GM18951 (cell line): ENCODE measurements around the gene FCN1.

Experiments
- POLR2A ChIP-seq: IDR thresholded peaks from 4 replicates; pipeline ENCODE4 v1.6.1; 2011; ENCODE audit warnings: mild to moderate bottlenecking; ENCODE audit not compliant: insufficient read length, insufficient read depth; ENCODE audit errors: extremely low read depth
- in situ Hi-C: fragments of 300-500 bp; cut with MboI; formaldehyde crosslinking; loops from one replicate; pipeline ENCODE4 v1.12.0; 2022; ENCODE audit warnings: low sequenced_read_pairs, mixed read lengths, inconsistent platforms; ENCODE audit not compliant: unreplicated experiment

The FCN1 gene

GRCh38 chr9:134917431-134918373 is at the start of gene FCN1:
TSS of gene FCN1 (minus strand) at chr9:134917912. CDS start at chr9:134917871, 41 bp downstream.
- in situ Hi-C loops, result no loop called here

GRCh38 chr9:134966697-134967546 is 49.2 kb upstream of the FCN1 start:
- in situ Hi-C loops, result no loop called here
- no peak for TF ChIP-seq POLR2A

More at GRCh38 chr9:134917431-134918373, at the start of gene FCN1:
- no peak for TF ChIP-seq POLR2A

- in situ Hi-C loops, result no loop called here
- TF ChIP-seq POLR2A, result no peak
These were observed 48.6 kb upstream of the FCN1 start for GRCh38 chr9:134966270-134966669.

GRCh38 chr9:134965851-134966250 is 48.1 kb upstream of the FCN1 start:
- TF ChIP-seq POLR2A, result no peak
- in situ Hi-C loops, result no loop called here

GRCh38 chr9:134965411-134965810 is 47.7 kb upstream of the FCN1 start:
- no peak for TF ChIP-seq POLR2A
- in situ Hi-C loops, result no loop called here

- in situ Hi-C loops, result no loop called here
These were observed 46.8 kb upstream of the FCN1 start for GRCh38 chr9:134964271-134965055.

GRCh38 chr9:134963546-134963945 is 45.8 kb upstream of the FCN1 start:
- TF ChIP-seq POLR2A, result no peak
- in situ Hi-C loops, result no loop called here

More at GRCh38 chr9:134964271-134965055, 46.8 kb upstream of the FCN1 start:
- TF ChIP-seq POLR2A, result no peak

GRCh38 chr9:134962973-134963364 is 45.3 kb upstream of the FCN1 start:
- no peak for TF ChIP-seq POLR2A
- in situ Hi-C loops, result no loop called here

GRCh38 chr9:134962065-134962972 is 44.6 kb upstream of the FCN1 start:
- in situ Hi-C loops, result no loop called here
- TF ChIP-seq POLR2A, result no peak

- in situ Hi-C loops, result no loop called here
- TF ChIP-seq POLR2A, result no peak
These were observed 43.8 kb upstream of the FCN1 start for GRCh38 chr9:134961331-134962064.

GRCh38 chr9:134960701-134961181 is 43.0 kb upstream of the FCN1 start:
- in situ Hi-C loops, result no loop called here
- TF ChIP-seq POLR2A, result no peak
